HG02588 (cell line): Measurements from ENCODE around the gene TRIB2.
A peak's percentile ranks its signal among the peaks of the same experiment; 100 is the strongest.

ENCODE experiments used
- ATAC-seq: cut with Tn5 transposase; IDR thresholded peaks from one replicate; pipeline ENCODE4 v1.9.1; 2021; ENCODE audit warnings: mild to moderate bottlenecking, moderate library complexity; ENCODE audit not compliant: unreplicated experiment

TRIB2 gene

GRCh38 chr2:12719400-12720277, 2.9 kb downstream of the TRIB2 start:
- ATAC-seq = no peak

- no peak for ATAC-seq
Measured at GRCh38 chr2:12720278-12720620, 3.5 kb downstream of the TRIB2 start.

DNA sequence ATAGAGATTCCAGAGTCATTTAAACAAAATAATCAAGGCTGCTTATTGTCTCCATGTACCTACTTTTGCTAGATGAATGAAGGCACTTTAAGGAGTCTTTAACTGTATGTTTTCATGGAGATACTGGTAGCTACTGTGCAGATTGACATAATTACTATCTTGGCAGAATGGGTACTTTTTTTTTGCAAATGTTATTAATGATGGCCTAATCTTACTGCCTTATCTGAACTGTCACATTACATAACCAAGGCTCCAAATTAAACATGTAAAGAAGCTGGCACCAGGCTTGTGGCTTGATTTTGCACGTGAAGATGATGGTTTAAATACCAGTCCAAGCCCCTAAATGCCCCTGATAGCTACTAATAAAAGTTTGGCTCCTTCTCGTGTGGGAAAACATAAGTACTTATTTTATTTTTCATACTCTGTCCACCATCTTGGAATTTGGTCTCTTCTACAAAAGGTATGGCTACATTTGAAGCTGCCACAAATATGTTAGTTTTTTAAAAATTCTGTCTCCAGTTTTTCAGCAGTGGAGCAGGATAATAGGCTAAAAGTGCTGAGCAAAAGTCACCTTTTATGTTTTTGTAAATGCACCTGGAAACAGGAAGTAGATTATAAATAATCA, 4.1 kb downstream of the TRIB2 start:
- ATAC-seq = no peak

GRCh38 chr2:12721566-12722446, 5.1 kb downstream of the TRIB2 start:
- no peak for ATAC-seq

DNA sequence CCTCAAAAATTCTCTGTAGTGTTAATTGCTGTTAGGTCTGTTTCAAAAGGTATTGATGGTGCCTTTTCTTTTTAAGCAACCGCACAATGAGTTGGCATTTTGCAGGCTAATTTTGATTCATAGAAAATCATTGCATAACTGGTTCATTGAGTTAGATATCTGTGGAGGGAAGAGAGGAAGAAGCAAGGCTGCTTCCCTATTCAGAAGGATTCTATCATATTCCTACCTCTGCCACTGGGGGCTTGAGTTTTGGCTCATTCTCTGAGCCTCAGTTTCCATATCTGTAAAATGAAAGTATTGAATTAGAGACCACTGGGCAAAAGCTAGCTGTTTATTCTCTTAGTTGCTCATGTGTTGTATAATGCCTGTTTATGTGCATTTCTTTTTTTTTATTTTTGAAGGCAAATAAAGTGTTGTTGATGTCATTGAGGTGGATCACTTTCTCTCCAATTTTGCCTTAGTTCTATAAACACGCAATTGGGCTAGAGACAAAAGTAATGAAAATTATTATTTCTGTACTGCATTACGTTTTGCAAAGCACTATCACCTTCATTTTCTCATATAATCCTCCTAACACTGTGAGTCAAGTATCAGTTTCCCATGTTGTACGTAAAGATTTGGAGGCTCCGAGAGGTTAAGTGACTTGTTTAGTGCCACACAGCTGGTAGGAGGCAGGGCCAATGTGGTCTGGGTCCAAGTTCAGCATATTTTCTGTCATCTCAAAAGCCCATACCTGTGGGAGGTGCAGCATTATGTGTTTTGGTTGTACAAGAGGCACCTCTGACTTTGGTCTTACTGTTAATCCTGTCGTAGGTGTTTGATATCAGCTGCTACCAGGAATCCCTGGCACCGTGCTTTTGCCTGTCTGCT, 5.9 kb downstream of the TRIB2 start:
- ATAC-seq = no peak

DNA sequence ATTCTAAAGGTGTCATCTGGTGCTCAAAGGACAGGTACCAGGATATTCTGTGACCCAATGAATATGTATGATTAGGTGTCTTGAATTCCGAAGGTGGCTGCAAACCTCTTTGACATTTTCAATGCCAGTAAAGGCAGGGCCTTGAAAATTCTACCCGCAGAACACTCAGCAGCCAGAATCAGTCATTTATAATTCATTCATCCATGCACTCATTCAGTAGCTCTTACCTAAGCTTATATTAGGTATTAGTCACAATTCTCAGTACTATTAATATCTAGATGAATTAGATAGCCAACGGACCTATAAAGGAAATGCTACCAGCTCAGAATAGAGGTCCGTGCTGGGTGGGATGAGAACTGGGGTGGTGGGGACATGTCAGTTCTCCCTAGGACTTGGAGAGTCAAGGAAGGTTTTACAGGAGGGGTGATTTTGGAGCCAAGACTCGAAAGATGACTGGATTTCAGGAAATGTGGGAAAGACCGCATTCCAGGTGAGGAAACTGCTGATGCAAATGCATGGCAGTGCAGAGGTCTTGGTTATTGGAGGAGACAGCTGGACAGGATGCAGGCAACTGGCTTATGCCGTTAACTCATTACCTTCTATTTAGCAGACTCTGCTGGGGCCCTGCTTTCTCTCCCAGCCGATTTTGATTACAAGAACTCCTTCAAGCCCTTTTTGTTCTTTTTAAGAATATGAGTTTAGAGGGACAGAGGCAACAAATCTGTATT, 7.2 kb downstream of the TRIB2 start:
- ATAC-seq = no peak

- no peak for ATAC-seq
Measured at GRCh38 chr2:12725233-12726187, 8.8 kb downstream of the TRIB2 start.

DNA sequence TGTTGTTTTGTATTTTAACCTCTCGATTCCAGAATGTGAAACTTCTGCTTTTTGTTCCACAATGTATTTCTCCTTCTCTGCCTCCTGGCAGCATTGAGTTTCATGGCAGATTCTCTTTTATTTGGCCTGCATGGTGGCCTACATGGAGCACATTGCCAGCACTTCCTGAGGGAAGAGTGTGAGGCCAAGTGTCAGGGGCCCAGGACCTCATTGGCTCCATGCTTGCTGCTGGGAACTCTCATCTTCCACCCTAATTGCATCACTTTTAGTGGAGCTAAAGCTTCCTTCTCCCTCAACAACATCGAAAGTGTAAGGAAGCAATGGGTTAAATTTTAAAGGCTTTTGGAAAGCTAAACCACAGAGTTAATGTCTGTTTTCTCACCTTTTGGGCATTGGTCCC, 9.5 kb downstream of the TRIB2 start:
- no peak for ATAC-seq

DNA sequence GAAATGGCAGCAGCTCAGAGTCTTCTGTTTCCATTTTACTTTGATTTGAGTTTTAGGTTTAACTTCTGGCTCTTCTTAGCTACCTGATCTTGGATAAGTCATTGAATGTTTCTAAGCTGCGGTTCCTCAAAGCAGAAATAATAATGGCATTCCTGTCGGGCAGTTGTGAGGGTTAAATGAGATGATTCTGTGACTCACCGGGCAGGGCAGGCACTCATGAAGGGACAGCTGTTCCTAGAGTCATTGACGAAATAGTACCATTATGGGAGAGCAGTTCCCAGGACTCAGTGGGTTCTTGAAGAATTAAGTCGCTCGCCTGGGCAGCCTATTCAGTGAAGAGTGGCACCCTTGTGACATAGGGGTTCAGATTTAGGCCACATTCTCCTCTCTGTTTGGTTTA, 10.3 kb downstream of the TRIB2 start:
- ATAC-seq = no peak

- no peak for ATAC-seq
Measured at GRCh38 chr2:12727641-12728040, 10.9 kb downstream of the TRIB2 start.

- peak; percentile 94 for ATAC-seq
Measured at GRCh38 chr2:12728221-12728777, 11.6 kb downstream of the TRIB2 start.

DNA sequence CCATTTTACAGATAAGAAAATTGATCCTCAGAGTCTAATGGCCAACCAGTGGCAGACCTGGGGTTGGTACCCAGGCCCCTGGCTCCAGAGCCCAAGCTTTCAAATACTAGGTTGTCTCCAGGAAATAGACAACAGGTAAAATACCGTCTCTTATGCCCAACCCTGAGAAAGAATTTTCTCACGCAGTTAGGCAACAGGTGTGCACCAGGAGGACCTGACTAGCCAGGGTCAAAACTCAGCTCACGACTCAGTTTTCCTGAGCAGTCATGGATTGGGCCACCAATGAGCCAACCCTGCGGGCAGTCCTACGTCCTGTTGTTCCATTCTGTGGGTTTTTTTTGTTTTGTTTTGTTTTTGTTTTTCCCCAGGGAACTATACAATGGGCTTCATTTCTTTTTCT, 13.5 kb downstream of the TRIB2 start:
- no peak for ATAC-seq

DNA sequence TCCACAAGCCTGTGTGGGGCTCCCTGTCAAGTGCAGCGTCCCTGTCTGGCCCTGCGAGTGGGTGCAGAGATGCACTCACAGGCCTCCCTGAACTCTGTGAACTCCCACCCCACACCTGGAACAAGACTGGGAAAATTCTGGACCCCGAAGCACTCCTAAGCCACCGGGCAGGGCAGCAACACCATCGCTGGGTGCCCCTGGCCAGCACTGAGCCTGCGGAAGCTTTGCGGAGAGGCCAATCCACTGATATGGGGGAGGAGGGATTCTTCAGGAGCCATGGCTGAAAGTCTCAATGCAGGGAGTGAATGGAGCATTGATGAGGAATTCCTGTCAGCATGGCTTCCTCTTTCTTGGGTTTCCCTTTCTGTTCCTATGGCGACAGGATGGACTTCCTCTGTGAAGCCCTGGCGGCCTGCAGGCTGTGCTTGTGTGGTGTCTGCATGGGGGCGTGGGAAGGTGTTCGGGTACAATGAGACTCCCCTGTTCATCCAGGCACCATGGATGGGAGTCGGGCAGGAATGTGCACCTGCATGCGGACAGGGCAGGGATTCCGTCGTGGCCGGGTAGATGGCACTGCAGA, 15.1 kb downstream of the TRIB2 start:
- no peak for ATAC-seq

DNA sequence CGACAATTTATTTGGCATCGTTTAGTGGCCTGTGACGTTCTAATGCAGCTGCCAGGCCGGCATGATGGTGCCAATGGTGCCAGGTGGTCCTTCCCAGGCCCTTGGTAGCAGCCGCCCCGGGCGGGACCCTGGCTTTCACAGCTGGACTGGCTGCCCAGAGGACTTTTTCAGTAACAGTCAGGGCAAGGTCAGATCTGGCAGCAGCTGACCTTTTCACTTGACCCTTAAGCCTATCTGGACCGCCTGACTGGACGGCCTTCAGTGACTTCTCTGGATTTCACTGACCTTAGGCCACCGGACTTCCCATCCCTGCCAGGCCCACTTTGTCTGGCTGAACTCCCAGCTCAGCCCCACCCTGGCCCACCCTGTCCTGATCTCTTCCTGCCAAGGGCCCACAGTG, 15.9 kb downstream of the TRIB2 start:
- ATAC-seq = no peak

GRCh38 chr2:12733846-12734245, 17.1 kb downstream of the TRIB2 start:
- ATAC-seq = no peak

DNA sequence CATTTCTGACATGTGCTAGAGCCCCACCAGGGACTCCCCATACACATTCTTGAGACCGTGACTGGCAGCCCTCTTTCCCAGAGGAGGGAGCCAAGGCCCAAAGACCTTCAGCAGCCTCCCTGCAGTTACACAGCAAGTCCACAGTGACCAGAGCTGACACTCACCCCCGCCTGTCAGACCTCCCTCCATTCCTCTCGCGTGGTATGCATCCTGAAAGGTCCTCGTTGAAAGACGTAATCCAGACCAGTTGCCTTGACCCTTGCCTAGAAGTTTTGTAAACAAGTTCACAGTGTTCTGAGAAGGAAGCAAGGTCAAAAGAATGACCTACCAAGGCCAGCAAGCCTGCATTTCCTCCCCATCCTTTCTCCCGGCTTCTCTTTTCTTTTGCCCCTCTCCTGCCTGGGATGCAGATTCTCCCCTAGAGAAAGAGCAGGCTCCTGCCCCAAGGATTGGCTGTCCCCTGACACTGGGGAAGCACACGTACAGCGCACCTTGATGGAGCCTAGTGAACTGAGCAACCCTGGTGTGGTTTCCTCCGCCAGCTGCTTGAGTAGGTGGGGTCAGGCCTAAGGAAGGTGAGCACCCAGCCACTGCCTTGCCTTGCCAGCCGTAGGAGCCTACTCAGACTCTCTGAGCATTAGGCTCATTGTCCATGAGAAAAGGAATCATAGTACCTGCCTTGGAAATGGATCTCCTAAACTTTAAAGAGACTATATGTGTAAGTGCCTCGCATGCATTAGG, 18.3 kb downstream of the TRIB2 start:
- ATAC-seq = no peak

DNA sequence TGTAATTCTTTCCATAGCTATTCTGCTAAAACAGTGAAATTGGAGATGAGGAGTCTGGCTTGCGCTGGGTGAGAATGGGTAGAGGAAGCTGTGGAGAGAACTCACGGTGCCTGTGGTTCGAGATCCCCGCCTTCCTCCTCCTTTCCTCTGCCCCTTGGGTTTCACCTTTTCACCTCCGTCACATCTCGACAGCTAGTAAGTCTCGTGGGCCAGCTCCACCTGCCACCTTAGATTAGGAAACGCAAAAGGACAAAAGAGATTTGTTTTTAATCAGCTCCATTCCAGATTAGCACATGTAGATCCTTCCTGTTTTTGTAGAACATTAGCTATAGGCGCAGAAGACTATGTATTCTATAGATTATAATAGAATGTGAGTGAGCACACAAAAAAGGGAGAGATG, 20.6 kb downstream of the TRIB2 start:
- ATAC-seq = no peak
